GM18508 (cell line): ENCODE data around the gene ATP8A1.
A peak's percentile ranks its signal among the peaks of the same experiment; 100 is the strongest.

Source experiments
- ATAC-seq: cut with Tn5 transposase; IDR thresholded peaks from one replicate; pipeline ENCODE4 v1.9.1; 2021; ENCODE audit warnings: moderate number of reproducible peaks; ENCODE audit not compliant: insufficient read depth, unreplicated experiment

The ATP8A1 gene

GRCh38 chr4:42628740-42629139 lies 28.2 kb downstream of the ATP8A1 start:
- no peak for ATAC-seq

GRCh38 chr4:42627885-42628646 lies 28.8 kb downstream of the ATP8A1 start:
- ATAC-seq: peak; percentile 94

GRCh38 chr4:42626629-42627146 lies 30.2 kb downstream of the ATP8A1 start:
- ATAC-seq: no peak

DNA sequence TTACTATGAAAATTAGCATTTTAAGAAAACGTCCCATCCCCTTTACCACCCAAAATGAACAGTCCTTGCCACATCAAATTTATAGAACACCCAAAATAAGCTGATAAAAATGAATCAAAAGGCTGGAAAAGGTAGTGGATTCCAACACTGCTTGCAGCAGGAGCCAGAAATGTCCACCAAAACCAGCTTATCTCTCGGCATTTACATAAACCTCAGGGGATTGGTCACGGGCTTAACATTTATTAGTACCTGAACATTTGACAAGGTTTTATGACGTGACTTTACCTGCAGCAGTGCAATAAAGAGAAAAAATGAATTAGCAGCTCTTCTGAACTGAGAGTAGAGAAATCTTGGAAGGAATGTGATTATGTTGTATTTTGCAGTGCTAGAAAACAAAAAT lies 31.6 kb downstream of the ATP8A1 start:
- no peak for ATAC-seq

DNA sequence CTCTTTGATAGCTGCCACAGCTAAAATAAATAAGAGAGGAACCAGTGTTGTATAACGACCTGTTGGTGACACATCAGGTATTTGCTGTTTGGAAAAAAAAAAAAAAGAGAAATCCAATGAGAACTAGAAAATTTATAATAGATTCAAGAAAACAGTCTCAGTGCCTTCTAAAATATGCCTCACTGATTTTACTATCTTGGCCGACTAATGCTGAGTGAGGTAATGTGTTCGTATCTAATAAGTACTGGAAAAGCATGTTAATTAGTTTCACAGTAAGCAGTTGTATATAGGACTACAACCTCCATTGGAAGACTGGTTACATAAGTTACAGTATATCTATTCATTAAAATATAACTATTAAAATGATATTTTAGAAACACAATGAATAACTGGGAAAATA lies 32.4 kb downstream of the ATP8A1 start:
- no peak for ATAC-seq

DNA sequence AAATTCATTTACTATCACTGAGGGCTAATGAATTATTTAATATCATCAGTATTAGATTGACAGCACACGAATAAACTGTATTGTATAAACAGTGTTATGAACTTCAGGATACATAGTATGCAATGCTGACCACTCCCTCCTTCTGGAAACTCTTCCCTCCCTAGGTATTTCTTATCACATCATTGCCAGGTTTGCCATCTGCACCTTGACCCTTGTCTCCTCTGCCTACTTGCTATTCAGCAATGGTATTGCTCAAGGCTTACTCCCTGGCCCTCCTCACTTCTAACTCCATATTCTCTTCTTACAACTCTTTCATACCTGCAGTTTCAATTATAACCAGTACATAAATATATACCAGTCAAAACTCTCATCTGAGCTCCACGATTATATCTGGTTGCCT lies 38.9 kb downstream of the ATP8A1 start:
- no peak for ATAC-seq

DNA sequence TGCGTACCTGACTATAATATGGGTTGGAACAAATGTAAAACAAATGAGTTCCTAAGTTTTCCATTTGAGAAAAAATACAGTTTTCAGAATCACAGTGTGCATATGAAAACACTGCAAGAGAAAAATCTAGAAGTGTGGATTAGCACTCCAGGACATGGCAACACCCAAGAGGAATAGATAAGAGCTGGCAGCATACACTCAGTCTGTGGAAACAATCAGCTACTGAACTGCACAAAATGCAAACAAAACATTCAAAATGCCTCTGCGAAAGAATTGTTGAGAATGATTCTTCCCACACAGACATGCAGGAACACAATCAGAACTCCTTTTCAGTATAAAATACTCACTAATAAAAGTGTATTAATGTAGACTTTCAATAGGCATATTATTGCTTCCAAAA lies 39.9 kb downstream of the ATP8A1 start:
- ATAC-seq: no peak

GRCh38 chr4:42616572-42616971 lies 40.3 kb downstream of the ATP8A1 start:
- no peak for ATAC-seq

GRCh38 chr4:42615131-42615763 lies 41.7 kb downstream of the ATP8A1 start:
- no peak for ATAC-seq

GRCh38 chr4:42612898-42613297 lies 44.0 kb downstream of the ATP8A1 start:
- ATAC-seq: no peak

DNA sequence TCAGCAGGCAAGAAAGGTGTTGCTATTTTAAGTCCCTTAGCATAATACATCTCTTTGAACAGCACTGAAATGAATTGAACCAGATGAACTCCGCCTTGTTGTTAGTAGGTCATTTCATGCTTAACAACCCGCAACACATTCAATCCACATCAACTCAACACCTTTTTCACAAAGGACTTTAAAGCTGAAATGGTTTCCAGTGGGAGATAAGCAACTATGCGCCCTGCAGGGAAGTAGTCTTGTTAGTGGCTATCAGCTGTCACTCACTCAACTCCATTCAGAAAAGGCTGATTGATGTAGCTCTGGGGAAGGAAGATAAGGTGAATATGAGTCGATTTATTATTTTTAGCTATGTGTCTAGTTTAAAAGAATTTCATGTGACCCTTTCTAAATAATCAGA lies 46.0 kb downstream of the ATP8A1 start:
- no peak for ATAC-seq

DNA sequence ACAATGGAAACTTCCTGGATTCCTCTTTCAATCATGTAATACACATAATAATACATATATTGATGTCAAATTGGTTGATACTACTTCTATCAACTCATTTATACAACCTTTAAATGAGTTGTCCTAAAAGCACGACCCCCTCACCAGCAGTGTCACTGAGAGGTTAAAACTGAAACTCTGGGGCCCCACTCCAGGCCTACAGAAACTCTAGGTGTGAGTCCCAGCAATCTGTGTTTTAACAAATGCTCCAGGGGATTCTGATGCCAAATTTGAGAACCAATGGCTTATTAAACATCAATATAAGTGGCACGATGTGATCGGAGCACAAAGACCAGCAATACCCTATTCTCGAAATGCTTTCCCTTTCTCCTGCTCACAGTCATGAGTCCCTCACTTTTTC lies 47.9 kb downstream of the ATP8A1 start:
- no peak for ATAC-seq

DNA sequence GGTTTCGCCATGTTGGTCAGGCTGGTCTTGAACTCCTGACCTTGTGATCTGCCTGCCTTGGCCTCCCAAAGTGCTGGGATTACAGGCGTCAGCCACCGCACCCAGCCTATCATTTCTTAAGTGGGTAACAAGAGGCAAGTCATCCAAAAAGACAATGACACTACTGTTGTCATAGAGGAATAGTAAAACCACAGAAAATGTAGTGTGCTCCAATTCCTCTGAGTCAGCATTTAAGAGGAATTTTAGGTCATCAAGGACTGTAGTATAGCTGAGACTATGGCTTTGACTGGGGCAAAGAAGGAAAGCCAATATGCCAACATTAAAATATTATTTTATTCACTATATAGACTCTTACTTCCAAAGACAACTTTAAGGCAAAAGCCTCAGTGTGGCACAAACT lies 48.4 kb downstream of the ATP8A1 start:
- ATAC-seq: no peak

DNA sequence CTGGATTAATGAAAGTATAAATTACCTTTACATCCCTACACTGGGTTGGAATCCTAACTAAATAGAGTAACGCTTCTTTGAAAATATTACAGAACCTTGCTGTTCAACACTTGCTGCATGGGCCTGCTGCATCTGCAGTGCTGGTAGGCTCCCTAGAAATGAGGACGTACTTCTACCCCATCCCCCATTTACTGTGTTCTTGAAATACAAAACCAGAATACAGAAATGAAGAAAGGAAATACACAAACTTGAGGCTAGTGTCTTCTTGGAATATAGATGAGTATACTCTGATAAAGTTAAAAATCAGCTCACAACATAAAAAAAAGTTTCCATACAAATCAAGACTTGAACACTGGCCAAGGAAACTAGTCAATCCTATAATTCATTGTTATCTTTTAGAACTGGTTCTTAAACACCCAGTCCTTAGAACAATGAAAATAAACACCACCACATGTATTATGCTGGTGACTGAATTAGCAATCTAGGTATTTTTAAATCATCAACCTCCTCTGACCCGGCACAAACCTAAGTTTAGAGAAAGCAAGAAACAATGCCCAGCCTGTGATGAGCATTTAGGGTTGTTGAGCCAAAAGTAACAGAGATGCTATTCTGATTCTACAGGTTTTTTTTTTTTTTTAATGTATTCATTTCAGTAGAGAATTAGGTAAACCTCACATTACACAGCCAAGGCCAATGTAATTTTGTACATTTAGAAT lies 49.7 kb downstream of the ATP8A1 start:
- ATAC-seq: no peak

DNA sequence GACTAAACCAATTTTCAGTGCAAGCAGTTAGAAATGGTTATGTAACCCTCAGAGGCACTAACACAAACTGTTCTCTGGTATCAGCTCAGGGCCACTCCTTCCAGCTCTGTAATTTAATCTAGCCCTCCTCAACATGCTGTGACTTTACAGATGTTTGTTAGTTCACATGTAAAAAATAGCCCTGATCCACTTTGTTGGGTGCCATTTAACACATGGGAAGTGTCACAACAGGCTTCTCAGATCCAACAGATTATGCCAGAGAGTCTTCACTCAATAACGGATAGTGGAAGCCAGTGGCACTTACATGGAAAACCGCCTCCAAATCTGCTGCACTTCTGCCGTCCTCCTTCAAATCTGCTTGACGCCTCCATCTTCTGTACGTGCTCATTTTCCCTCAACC lies 51.6 kb downstream of the ATP8A1 start:
- no peak for ATAC-seq

DNA sequence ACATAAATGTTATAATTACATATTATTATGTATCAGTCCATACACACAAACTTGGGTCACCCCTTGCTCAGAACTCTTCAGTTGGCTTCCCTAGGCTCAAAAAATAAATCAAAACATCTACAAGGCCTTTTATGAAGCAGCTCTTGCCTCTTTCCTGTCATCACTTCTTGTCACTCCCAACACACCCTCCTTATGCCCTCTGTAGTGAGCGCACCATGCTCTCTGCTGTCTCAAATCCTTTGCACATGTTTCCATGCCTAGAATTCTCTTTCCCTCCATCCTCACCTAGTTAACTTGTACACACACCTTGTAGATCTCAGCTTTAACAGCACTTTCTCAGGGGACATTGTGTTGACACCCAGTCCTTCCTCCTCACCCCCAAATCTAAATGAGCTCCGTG lies 53.0 kb downstream of the ATP8A1 start:
- ATAC-seq: no peak

DNA sequence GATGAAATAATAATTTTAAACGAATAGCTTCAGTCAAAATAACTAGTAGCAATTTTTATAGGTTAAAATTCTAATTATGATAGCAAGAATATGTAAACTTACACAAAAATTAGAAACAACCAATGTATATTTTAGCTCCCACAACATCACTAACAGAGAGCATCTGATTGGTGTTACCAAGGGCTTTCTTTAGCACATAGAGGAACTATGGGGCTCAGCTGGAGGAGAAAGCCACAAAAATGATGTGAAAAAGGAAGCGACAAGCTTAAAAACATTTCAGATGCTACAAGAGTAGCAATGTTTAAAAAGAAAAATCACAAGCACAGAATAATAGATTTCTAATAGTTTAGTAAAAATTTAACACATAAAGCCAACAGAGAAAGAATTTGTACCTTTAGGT lies 56.3 kb downstream of the ATP8A1 start:
- no peak for ATAC-seq

DNA sequence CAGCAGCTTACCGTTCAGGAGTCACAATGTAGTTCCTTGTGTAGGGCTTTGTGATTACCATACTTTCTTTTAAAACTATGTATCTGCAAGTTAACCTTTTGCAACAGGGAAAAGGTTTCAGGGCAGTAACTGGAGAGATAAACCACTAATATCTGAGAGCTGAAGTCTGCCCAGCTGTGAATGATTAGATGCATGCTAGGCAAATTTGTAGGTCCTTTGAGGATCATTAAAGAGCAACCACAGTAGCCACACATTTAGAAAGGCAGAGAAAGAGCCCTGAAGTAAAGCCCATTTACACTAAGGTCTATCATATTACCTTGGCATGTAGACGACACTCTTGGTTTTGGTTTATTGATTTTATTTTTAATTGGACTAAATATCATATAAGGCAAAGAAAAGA lies 60.0 kb downstream of the ATP8A1 start:
- ATAC-seq: peak; percentile 77

GRCh38 chr4:42594888-42595287 lies 62.0 kb downstream of the ATP8A1 start:
- no peak for ATAC-seq

GRCh38 chr4:42588909-42589308 lies 68.0 kb downstream of the ATP8A1 start:
- no peak for ATAC-seq

DNA sequence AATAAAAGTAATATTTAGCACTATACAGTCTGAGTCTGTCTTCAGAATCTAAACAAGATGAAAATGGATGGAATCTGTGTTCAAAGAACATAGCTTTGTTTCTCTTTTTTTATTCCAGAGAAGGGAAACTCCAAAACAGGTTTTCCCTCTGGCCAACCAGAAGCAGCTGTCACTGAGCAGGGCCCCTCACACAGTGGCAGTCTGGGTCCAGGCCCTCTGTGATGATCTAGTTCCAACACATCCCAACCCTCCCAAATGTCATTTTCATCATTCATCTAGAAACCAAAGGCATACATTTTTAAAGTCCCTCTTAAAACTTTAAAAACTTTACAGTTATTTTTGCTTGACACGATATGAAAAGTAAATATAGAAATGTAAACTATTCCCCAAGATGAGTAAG lies 70.1 kb downstream of the ATP8A1 start:
- no peak for ATAC-seq
